Measurements from ENCODE around the gene RASAL2. TPM values are rescaled to one million over a fixed set of nuclear protein-coding genes. Genes with fewer than 3 reads are reported as not detected.
A peak's percentile ranks its signal among the peaks of the same experiment; 100 is the strongest.
"Not testable (repeated sequence)": the region's sequence is repeated elsewhere in the genome, so short reads cannot be mapped to it uniquely, and the experiment has no call there.

Gene RASAL2
- total RNA-seq, 1 experiment from 2014 or later: 12.2 TPM

GRCh38 chr1:178161516-178161915, 67.6 kb downstream of the RASAL2 start:
- no peak for DNase-seq (ENCODE audit: low read depth)

GRCh38 chr1:178165196-178165595, 71.3 kb downstream of the RASAL2 start:
- DNase-seq (ENCODE audit: low read depth): no peak

GRCh38 chr1:178166429-178167024, 72.6 kb downstream of the RASAL2 start:
- DNase-seq (ENCODE audit: low read depth): no peak

- peak; percentile 65 for DNase-seq (ENCODE audit: low read depth)
These were observed 74.6 kb downstream of the RASAL2 start for GRCh38 chr1:178168536-178168935.

GRCh38 chr1:178169649-178170048, 75.7 kb downstream of the RASAL2 start:
- DNase-seq (ENCODE audit: low read depth): no peak

GRCh38 chr1:178172939-178173338, 79.0 kb downstream of the RASAL2 start:
- DNase-seq (ENCODE audit: low read depth): peak; percentile 86

- DNase-seq (ENCODE audit: low read depth): no peak
These were observed 80.6 kb downstream of the RASAL2 start for GRCh38 chr1:178174539-178174938.

GRCh38 chr1:178180405-178180804, 86.5 kb downstream of the RASAL2 start:
- DNase-seq (ENCODE audit: low read depth): no peak

GRCh38 chr1:178183796-178184195, 89.9 kb downstream of the RASAL2 start:
- DNase-seq (ENCODE audit: low read depth): no peak

GRCh38 chr1:178188306-178188705, 94.4 kb downstream of the RASAL2 start:
- DNase-seq (ENCODE audit: low read depth): no peak

GRCh38 chr1:178189814-178190213, 95.9 kb downstream of the RASAL2 start:
- DNase-seq (ENCODE audit: low read depth): peak; percentile 54

GRCh38 chr1:178190881-178191280, 97.0 kb downstream of the RASAL2 start:
- DNase-seq (ENCODE audit: low read depth): no peak

GRCh38 chr1:178192686-178193085, 98.8 kb downstream of the RASAL2 start:
- peak; percentile 82 for DNase-seq (ENCODE audit: low read depth)

- no peak for DNase-seq (ENCODE audit: low read depth)
These were observed 102.7 kb downstream of the RASAL2 start for GRCh38 chr1:178196631-178197030.

GRCh38 chr1:178202095-178202494, 108.2 kb downstream of the RASAL2 start:
- DNase-seq (ENCODE audit: low read depth): not testable (repeated sequence)

GRCh38 chr1:178202546-178202945, 108.6 kb downstream of the RASAL2 start:
- not testable (repeated sequence) for DNase-seq (ENCODE audit: low read depth)

GRCh38 chr1:178208269-178208856, 114.5 kb downstream of the RASAL2 start:
- not testable (repeated sequence) for DNase-seq (ENCODE audit: low read depth)

- no peak for DNase-seq (ENCODE audit: low read depth)
These were observed 116.0 kb downstream of the RASAL2 start for GRCh38 chr1:178209935-178210334.

- DNase-seq (ENCODE audit: low read depth): no peak
These were observed 124.6 kb downstream of the RASAL2 start for GRCh38 chr1:178218550-178218949.

GRCh38 chr1:178220094-178220493, 126.2 kb downstream of the RASAL2 start:
- no peak for DNase-seq (ENCODE audit: low read depth)

- no peak for DNase-seq (ENCODE audit: low read depth)
These were observed 129.4 kb downstream of the RASAL2 start for GRCh38 chr1:178223289-178223688.

- DNase-seq (ENCODE audit: low read depth): no peak
These were observed 130.5 kb downstream of the RASAL2 start for GRCh38 chr1:178224358-178224757.

GRCh38 chr1:178230881-178231409, 137.0 kb downstream of the RASAL2 start:
- no peak for DNase-seq (ENCODE audit: low read depth)

- DNase-seq (ENCODE audit: low read depth): no peak
These were observed 138.2 kb downstream of the RASAL2 start for GRCh38 chr1:178232108-178232507.

Data from Daoy (cell line).